Stomach smooth muscle (tissue), 2 donors: ENCODE measurements around the gene ALS2.
A peak's percentile ranks its signal among the peaks of the same experiment; 100 is the strongest.
"Not testable (repeated sequence)": the region's sequence is repeated elsewhere in the genome, so short reads cannot be mapped to it uniquely, and the experiment has no call there.

Experiments
- H3K27ac ChIP-seq: one replicate; pipeline ENCODE4 v1.7.0; 2013; ENCODE audit warnings: mild to moderate bottlenecking, low read length, inconsistent platforms
- H3K27me3 ChIP-seq, 2 donors: one replicate each; pipeline ENCODE4 v1.7.0; 2013; ENCODE audit warnings: low read length in 2 of 2; ENCODE audit not compliant: insufficient read depth in 2 of 2, control insufficient read depth in 1 of 2
- H3K36me3 ChIP-seq, 2 donors: one replicate each; pipeline ENCODE4 v1.7.0; 2013; ENCODE audit warnings: low read length in 2 of 2; ENCODE audit not compliant: control insufficient read depth in 2 of 2, insufficient read depth in 2 of 2
- H3K4me1 ChIP-seq: one replicate; pipeline ENCODE4 v1.7.0; 2013; ENCODE audit warnings: low read length; ENCODE audit not compliant: control insufficient read depth, insufficient read depth
- H3K4me3 ChIP-seq, 2 donors: one replicate each; pipeline ENCODE4 v1.7.0; 2013; ENCODE audit warnings: low read length in 2 of 2
- H3K9ac ChIP-seq, 2 donors: one replicate each; pipeline ENCODE4 v1.7.0; 2013; ENCODE audit warnings: low read length in 2 of 2, mild to moderate bottlenecking in 1 of 2
- H3K9me3 ChIP-seq, 2 donors: one replicate each; pipeline ENCODE4 v1.7.0; 2013; ENCODE audit warnings: low read length in 2 of 2; ENCODE audit not compliant: control insufficient read depth in 2 of 2
- donor health status: healthy.
- donor health status: Pancreatic carcinoma.

The ALS2 gene

DNA sequence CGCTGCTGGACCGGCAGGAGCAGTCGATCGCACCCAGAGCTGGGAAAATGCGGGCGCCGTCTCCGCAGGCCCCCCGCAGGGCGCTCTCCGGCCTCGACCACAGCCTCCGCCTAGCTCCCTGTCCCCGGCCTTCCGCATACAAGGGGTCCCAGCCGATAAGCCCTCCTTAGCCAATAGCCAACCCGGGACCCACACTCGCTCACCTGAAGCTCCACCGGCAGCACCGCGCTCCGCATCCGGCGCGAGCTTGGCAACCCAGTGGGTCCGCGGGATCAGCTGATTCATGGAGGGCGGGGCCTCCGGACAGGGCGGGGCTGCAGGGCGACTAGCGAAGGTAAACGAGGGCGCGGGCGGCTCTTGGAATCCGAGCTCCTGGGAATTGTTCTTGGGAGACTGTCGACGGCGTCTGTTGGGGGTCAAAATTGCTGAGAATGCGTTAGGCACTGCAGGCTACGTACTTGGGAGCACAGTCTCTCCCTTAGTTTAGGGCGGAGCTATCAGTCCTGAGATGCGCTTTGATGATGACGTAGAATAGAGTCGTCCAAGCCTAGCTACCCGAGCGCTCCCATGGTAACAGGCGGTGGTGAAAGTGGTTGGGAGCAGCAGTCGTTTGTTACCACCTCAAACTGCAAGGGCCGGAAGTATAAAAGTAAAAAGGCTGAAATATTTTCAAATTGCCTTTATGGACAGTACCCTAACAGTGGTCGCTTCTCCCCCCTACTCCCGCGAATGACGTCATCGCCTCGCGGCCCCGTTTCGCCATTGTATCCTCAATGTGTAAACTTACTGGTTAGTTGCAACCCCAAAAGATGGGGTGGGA lies at the start of gene ALS2:
Gene ALS2, minus strand, starts transcription at position 260 of the 820 bp plus-strand sequence. CDS start 12,048 bp downstream, outside the sequence.
- Histone ChIP-seq H3K9me3 (no peaks in the 10 kb centered on the region), H3K4me1 (peaks cover 9% of the 10 kb centered on the region), H3K36me3 (no peaks in the 10 kb centered on the region), H3K27me3 (no peaks in the 10 kb centered on the region), H3K9ac (peak within 1 kb of the TSS; percentile 64 to 80), H3K27ac (peak within 1 kb of the TSS; percentile 58), H3K4me3 (peak within 1 kb of the TSS; percentile 93 to 97)

DNA sequence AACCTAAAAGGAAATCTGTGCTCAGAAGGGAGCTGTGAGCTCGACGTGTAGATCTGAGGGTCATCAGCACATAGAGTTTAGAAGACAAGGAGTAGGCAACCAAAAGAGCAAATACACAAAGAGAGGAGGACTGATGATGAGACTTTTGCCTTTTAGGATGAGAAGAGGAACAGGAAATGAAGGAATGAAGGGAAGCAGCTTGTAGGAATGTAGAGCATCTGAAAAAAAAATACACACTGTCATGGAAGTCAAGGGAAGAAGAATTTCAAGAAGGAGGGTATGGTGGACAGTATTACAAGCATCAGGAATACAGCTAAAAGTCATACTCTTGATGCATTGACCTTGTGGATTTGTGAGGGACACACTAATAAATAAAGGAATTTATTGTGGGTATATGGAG lies 47.5 kb upstream of the ALS2 start:
- Histone ChIP-seq H3K4me1 (no peaks in the 10 kb centered on the region), H3K27me3 (no peaks in the 10 kb centered on the region), H3K9me3 (no peaks in the 10 kb centered on the region), H3K27ac (no peak overlapping the region), H3K36me3 (no peaks in the 10 kb centered on the region), H3K9ac (no peak overlapping the region), H3K4me3 (no peak overlapping the region)

DNA sequence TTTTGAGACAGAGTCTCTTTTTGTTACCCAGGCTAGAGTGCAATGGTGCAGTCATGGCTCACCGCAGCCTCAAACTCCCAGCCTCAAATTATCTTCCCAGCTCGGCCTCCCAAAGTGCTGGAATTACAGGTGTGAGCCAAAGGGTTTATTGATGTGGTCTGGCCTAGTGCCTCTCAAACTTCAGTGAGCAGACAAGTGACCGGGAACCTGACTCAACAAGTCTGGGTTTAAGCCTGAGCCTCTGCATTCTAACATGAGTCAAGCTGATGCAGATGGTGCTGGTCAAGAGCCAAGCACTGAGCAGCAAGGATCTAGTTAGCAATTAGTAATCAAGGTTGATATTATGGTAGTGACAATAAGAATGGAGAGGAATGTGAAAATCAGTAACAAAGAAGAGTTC lies 46.9 kb upstream of the ALS2 start:
- no peak overlapping the region for H3K27ac ChIP-seq
- H3K36me3 ChIP-seq = no peaks in the 10 kb centered on the region
- no peaks in the 10 kb centered on the region for H3K9me3 ChIP-seq
- no peak overlapping the region for H3K4me3 ChIP-seq
- no peaks in the 10 kb centered on the region for H3K4me1 ChIP-seq
- no peaks in the 10 kb centered on the region for H3K27me3 ChIP-seq
- no peak overlapping the region for H3K9ac ChIP-seq

DNA sequence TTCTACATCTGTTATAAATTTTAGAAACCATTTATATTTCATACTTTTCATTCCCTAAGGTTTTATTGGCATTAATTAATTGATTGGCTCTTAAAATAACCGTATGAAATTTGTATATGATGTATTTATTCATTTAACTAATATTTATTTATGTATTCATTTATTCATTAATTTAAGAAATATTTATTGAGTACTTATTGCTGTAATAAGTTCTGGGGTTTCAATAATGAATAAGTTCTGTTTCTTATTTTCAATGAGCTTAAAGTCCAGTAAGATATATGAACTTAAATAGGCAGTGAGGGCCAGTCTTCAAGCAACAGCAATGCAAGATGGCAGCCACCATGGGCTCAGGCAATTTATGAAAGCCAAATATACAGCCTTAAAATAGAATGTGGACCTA lies 43.5 kb upstream of the ALS2 start:
- H3K36me3 ChIP-seq = no peaks in the 10 kb centered on the region
- H3K4me3 ChIP-seq = no peak overlapping the region
- no peak overlapping the region for H3K9ac ChIP-seq
- H3K9me3 ChIP-seq = no peaks in the 10 kb centered on the region
- H3K27me3 ChIP-seq = no peaks in the 10 kb centered on the region
- no peaks in the 10 kb centered on the region for H3K4me1 ChIP-seq
- H3K27ac ChIP-seq = no peak overlapping the region

DNA sequence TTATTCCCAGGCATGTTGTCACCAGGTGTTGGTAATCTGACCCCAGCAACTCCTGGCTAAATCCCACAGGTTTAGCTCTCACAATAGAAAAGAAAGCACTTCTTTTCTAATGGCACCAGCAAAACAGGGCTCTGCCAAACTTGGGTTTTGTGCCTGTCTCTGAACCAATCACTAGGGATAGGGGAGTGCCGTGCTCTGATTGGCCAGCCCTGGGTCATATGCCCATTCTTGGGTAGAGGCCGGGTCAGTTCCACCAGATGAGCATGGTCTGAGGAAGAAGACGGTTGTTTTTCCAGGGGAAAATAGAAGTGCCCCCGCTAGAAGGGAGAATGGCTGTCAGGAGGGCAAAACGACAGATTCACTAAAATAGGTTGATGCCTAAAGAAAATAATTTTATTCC lies 40.3 kb upstream of the ALS2 start:
- Histone ChIP-seq H3K27me3 (no peaks in the 10 kb centered on the region), H3K9me3 (no peaks in the 10 kb centered on the region), H3K4me1 (no peaks in the 10 kb centered on the region), H3K36me3 (no peaks in the 10 kb centered on the region), H3K9ac (no peak overlapping the region), H3K4me3 (no peak overlapping the region), H3K27ac (no peak overlapping the region)

DNA sequence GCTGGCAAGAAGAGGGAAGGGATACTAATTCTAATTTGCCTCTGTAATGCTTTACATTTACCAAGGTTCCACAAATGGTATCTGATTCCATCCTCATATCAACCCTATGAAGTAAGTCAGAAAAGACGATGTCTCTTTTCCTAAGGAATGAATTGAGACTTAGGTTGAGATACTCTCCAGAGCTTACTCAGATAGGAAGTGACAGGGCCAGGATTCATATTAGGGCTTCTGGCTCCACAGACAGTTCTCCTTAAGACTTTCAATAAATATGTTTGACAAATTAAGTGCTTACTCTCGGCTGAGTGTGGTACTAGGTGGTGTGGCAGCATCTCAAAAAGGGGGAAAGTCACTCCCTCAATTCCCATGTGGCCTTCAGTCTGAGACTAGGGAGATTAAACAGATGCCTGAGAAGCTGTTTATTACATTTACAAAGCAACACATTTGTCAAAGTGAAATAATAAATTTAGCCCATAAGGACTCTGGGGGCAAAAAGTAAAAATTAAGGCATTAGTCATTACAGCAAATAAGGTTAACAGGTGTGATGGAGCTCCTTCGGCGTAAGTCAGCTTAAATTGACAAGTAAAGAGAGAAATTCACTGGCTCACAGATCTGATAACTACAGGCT lies 39.8 kb upstream of the ALS2 start:
- H3K9me3 ChIP-seq = no peaks in the 10 kb centered on the region
- no peak overlapping the region for H3K27ac ChIP-seq
- H3K36me3 ChIP-seq = no peaks in the 10 kb centered on the region
- H3K4me1 ChIP-seq = no peaks in the 10 kb centered on the region
- no peak overlapping the region for H3K9ac ChIP-seq
- no peak overlapping the region for H3K4me3 ChIP-seq
- H3K27me3 ChIP-seq = no peaks in the 10 kb centered on the region

DNA sequence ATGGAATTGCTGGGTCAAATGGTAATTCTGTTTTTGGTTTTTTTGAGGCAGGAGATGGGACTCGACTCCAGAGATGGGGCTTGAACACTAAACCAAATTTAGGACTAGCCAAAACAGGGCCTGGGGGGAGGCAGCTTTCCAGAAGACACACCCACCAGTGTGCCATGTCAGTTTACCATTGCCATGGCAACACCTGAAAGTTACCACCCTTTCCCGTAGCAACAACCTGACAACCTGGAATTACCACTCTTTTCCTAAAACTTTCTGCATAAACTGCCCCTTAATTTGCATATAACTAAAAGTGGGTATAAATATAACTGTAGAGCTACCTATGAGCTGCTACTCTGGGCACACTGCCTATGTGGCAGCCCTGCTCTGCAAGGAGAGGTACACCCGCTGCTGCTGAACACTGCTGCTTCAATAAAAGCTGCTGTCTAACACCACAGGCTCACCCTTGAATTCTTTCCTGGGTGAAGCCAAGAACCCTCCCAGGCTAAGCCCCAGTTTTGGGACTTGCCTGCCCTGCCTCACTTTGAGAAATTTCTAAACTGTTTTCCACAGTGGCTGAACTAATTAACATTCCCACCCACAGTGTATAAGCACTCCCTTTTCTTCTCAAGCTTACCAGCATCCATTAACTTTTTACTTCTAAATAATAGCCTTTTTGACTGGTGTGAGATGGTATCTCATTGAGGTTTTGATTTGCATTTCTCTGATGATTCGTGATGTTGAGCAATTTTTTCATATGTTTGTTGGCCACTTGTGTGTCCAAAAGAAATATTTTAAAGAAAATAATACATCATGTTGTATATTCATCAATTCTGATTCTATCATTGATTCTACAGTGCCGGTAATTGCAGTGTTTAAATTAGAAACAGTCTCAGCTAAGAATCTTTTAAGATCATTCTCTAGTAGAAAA lies 36.2 kb upstream of the ALS2 start:
- no peaks in the 10 kb centered on the region for H3K4me1 ChIP-seq
- no peak overlapping the region for H3K27ac ChIP-seq

DNA sequence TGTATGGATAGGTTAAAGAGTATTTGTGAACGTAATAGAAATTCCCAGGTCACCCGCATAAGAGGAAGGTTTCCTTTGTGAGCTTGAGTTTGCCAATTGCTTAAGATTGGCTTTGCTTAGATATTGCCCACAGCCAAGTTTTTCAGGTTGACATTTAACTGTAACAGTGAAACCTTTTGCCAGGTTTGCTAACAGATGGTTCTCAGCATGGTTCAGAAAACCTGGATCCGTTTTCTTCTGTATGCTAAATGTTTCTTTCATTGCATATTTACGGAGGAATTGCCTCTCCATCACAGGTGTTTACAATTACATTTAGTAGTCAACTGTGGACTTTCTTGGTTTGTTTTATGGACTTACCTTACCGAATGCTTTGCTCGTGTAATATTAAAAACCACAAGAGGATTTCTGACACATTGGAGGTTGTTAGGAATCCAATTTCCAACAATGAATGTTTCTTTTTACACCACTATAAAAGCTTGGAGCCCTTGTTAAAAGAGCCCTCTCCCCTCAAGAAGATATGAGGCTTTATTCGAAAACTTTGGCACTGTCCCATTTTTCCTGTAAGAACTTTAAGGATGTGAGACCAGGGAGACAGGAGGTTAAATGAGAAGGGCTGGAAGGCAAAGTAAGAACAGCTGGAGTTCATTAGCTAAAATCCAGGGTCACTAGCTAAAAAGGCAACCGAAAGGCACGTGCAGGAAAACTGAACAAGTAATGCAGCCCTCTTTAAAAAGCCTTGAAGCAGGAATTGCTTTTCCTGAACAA lies 33.4 kb upstream of the ALS2 start:
- H3K27me3 ChIP-seq = no peaks in the 10 kb centered on the region
- H3K9me3 ChIP-seq = no peaks in the 10 kb centered on the region
- H3K36me3 ChIP-seq = no peaks in the 10 kb centered on the region
- H3K9ac ChIP-seq = no peak overlapping the region
- H3K4me1 ChIP-seq = no peaks in the 10 kb centered on the region
- no peak overlapping the region for H3K27ac ChIP-seq
- H3K4me3 ChIP-seq = no peak overlapping the region

More for the DNA sequence above, 36.2 kb upstream of the ALS2 start:
- Histone ChIP-seq H3K9ac (no peak overlapping the region), H3K4me3 (no peak overlapping the region), H3K36me3 (no peaks in the 10 kb centered on the region), H3K9me3 (no peaks in the 10 kb centered on the region), H3K27me3 (no peaks in the 10 kb centered on the region)

DNA sequence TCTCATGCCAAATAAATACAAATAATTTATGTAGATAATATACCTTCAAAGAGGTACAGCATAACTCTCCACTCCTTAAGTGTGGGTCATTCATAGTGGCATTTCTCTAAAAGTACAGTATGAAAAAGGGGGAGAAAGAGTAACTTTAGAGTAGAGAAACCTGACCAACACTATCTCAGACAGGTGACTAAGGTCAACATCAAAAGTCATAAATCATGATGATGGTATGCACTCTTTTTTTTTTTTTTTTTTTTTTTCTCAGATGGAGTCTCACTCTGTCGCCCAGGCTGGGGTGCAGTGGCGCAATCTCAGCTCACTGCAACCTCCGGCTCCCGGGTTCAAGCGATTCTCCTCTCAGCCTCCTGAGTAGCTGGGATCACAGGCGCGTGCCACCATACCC lies 29.9 kb upstream of the ALS2 start:
- not testable (repeated sequence) for H3K4me1 ChIP-seq, H3K36me3 ChIP-seq, H3K9me3 ChIP-seq, H3K9ac ChIP-seq, H3K27me3 ChIP-seq, H3K4me3 ChIP-seq, H3K27ac ChIP-seq

DNA sequence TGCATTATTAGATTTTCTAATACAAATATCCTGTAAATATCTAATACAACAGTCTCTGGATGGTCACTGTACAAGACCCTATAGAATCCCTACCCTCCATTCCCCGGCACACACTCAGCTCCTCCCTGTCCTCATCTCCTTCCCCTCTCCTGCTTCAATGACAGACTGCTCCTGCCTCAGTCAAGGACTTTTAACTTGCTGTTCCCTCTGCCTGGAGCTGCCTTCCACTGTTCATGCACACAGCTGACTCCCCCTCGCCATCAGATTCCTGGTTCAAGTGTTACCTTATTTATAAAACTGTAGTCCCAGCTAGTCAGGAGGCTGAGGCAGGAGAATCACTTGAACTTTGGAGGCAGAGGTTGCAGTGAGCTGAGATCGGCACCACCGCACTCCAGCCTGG lies 28.9 kb upstream of the ALS2 start:
- Histone ChIP-seq H3K36me3 (no peaks in the 10 kb centered on the region), H3K4me1 (peaks cover 3% of the 10 kb centered on the region), H3K4me3 (no peak overlapping the region), H3K27me3 (no peaks in the 10 kb centered on the region), H3K27ac (no peak overlapping the region), H3K9me3 (no peaks in the 10 kb centered on the region), H3K9ac (no peak overlapping the region)
